CD4-positive, alpha-beta T cell treated with Interleukin-1 beta for 1 hour (primary cell): ENCODE measurements around the gene CEP131.

Experiments
- DNase-seq, 2 donors: peaks; one replicate each; pipeline ENCODE4 v3.0.0-alpha.2; 2020 to 2022

Gene CEP131

DNA sequence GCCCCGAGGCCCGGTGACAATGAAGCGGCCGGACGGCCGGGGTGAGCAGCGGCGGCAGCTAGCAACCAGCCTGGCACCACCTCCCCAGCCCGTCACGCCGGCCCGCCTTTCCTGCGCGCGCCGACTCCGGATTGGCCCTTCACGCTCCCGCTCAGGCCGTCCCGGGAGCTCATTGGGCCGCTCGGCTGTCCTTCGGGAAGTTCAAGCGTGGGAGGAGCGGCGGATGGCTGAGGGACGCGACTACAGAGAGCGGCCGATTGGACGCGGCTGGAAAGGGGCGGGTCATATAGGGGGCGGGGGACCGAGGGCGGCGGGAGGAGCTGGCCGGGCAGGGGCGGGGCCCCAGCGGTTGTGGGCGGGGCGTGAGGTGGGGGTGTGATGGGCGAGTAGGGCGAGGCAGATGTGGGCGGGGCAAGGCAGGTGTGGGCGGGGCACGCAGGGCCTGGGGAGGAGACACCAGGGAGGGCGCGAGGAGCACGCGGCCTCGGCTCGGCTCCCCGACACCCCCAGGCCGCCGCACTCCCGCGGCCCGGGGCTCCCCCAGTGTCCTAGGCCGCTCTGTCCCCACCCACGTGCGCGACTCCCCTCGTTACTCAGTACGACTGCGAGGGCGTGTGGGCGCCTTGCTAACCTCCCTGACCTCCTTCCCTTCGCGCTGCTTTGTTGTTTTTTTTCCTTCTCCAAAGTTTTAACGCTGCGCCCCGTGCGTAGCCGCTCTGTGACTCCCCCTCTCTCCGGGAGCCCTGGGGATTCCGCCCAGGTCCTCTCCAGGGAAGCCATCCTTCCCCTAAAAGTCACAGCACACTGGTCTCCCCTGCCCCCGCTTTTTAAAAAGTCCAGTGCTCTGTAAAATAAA is at the start of gene CEP131:
Gene CEP131, minus strand, starts transcription at position 60 of the 856 bp plus-strand sequence. CDS start 2,909 bp downstream, outside the sequence.
- DNase-seq: peak; percentile 99

DNA sequence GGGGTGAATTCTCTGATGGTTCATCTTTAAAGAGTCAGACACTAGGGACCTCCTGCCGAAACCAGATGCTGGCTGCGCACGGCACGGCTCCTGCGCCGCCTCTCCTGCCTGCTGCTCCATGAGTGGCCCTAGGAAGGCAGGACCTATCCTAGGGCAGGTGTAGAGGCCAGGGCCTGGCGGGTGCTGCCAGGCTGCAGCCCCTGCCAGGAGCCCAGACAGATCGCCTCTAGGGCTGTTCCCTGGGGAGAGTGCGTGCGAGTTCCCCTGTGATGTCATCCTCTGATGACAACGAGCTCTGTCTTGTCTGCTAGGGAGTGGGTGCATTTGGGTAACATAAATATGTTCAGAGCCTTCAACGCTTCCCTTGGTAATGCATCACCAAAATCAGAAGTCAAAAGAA is 48.5 kb upstream of the CEP131 start:
- DNase-seq: no peak

DNA sequence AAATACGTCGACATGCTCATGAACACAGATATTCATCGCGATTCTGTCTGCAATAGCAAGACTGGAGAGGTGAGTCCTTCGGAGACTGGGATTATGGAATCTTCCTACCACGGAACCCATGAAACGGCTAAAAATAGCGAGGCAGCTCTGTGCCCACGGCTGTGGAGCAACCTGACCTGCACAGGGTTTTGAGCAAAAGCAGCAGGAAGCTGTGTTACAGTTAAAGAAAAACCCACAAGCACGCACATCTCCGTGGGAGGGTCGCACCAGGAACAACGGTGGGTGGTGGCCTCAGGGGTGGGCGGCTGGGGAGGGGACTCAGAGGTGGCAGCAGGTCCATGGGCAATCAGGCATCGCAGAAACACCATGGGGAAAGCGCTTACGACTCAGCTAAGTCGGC is 47.5 kb upstream of the CEP131 start:
- no peak for DNase-seq

DNA sequence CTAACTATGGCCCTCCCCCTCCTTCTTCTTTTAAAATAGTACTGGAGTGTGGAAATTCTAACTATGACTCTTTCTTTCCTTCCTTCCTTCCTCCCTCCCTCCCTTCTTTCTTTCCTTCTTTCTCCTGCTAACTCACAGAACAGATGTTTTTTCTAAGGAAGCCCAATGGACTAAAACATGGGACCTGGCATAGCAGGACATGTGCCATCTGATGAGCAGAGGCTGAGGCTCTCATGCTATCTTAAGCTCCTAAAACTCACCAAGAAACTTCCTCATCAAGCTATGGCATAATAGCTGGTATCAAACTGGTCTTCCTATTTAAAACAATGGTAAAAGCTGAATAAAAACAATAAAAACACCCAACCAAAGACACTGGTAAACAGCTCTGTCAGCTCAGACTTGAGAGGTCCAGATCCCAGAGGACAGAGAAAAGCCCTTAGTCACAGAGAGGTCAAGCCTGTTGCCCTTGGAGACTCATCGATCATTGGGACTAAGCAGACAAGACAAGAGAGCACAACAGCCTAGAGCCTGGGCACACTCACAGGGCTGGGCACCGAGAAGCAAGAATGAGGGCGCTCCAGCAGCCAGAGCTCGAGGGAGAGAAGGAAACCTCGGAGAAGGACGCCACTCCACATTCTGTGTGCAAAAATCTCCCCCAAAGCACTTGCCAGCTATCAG is 44.8 kb upstream of the CEP131 start:
- no peak for DNase-seq

DNA sequence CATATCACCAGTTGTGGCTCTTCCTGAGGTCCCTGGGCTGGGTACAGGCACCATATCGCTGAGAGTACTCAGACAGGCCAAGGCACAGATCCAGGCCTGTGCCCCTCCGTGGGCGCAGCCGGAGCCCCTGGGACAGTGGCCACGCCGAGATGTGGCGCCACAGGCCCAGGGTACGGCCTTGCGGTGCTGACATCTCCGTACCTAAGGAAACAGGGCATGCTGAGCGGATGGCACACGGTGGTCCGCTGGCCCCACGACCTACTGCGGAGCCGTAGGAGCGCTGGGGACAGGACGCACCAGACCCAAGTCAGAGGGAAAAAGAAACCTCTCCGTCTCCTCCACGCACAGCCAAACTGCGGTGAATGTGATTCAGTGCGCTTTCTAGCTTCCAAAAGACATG is 42.8 kb upstream of the CEP131 start:
- DNase-seq: no peak

DNA sequence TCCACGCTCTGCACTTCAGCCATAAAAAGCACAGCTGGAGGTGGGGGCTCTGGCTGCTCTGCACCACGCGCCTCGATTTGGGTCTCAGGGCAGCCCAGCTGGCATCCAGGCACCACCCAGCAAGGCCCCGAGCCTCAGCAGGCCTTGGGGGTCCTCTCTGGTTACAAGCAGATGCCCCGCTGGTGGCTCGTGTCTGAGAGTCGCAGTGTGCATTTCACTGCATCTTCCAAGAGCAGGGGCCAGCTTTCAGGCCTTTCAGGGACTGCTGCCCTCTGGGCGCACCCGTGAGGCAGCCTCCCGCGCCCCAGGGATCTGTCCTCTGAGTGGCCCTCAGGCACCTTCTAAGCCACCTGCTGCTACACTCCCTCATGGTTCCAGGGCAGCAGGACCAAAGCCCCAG is 41.9 kb upstream of the CEP131 start:
- no peak for DNase-seq

DNA sequence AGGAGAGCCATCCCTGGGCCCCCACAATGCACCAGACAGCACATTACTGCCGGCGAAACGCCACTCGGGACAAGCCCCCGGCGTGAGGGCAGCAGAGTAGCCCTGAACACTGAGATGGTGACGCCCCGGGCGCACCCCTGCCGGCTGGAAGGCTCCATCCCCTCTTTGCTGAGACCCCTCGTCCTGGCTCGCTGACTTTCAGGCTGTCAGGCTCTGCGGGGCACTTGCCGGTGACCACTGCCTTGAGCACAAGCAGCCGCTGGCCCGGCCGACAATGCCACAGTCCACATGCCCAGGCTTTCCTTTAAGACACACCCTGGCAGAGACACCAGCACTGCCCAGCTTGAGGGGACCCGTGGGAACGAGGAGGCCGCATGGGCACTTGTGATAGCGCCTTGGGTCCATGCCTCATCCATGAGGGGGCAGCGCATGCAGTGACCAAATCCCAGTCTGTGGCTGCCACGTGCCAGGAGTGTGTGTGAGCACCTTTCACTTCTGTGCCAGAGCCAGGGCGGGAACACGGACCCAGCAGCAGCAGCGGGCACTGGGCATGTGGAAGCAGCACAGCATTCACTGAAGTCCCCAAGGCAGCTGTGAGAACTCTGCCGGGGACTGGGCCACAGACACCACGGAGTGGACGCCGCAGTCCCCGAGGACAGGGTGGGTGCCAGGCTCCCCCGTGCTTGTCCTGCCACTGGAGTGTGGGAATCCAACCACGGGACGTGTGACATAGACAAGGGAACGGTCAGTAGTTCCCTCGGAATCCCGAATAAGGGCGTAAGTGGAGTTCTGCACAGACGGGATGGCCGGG is 40.8 kb upstream of the CEP131 start:
- DNase-seq: no peak

DNA sequence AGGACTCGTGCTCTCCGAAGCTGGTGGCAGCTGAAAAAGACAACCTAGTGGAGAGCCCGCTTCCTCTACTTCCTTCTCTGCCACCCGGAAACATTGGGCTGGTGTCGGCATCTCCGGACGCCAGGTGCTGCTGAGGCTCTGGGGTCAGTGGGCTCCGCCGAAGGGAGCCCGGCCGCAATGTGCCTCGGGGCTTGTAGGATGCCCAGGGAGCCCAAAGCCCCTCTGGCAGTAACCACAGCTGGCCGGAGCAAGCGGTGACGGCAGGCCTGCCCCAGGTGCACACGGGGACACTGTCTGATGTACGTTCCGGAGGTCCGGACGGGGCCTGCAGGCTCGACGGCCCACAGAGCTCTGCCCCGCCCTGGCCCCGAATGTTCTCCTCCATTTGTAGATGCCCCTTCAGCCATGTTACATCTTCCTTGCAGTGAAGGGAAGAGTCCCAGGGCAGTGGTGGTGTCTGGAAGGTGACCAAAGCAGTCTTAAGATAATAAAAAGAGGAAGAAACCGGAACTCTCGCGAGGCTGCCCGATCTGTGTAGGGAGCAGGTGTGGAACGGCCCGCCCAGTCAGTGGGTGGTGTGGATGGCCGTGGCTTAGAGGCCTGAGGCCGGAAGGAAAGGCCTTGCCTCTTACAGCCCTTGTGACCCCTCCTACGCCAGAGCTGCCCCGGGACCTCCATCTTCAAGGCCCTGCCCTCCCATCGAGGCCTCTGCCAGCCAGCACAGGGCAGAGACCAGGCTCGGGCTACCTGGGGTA is 39.0 kb upstream of the CEP131 start:
- no peak for DNase-seq

DNA sequence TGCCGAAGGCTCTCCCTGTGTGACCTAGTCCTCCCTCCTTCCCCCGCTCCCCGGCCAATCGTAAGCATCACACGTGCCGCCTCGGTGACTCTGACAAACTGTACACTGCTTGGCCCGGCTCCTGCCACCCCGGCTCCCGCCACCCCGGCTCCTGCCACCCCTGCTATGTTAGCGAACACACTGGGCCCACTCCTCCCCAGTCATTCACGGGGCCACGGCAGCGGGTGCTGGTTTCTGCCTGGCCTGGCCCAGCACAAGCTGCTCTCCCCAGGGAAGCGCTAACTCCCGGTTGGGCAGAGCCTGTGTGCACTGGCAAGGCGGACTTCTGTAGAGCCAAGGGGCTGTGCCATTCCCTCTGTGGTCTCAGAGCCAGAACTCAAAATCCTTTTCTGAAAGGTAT is 38.3 kb upstream of the CEP131 start:
- no peak for DNase-seq

DNA sequence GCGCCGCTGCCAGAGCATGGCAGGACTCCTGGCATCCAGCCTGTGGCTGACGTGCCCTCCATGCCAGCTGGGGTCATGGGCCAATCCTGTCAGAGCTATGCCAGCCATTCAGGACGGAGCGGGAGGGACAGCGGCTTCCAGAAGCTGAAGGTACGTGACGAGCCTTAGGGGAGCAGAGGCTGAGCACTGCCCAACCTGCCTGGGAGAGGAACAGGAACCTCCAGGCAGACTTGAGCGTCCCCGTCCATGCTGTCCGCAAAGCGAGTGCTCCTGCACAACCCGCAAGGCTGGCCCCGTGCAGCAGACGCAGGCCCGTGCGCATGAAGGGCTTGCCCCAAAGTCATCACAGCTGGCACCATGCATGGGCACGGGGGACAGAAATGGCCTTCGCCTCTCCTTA is 37.9 kb upstream of the CEP131 start:
- no peak for DNase-seq

DNA sequence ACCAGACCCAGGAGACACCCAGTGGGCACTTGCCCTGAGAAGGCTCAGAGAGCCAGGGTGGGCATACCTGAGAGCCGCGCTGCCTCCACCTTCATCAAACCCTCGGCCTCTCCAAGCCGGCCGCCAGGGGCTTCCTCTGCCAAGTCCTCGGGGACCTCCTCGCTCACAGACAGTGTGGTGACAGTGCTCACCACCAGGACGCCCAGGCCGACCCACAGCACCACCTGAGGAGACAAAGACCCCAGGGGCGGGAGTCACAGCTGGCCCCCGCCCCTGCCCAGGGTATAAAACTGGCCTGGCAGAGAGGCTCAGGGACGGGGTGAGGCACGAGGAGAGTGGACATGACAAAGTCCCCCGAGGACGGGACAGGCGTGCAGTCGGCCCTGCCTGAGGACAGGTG is 37.4 kb upstream of the CEP131 start:
- no peak for DNase-seq

DNA sequence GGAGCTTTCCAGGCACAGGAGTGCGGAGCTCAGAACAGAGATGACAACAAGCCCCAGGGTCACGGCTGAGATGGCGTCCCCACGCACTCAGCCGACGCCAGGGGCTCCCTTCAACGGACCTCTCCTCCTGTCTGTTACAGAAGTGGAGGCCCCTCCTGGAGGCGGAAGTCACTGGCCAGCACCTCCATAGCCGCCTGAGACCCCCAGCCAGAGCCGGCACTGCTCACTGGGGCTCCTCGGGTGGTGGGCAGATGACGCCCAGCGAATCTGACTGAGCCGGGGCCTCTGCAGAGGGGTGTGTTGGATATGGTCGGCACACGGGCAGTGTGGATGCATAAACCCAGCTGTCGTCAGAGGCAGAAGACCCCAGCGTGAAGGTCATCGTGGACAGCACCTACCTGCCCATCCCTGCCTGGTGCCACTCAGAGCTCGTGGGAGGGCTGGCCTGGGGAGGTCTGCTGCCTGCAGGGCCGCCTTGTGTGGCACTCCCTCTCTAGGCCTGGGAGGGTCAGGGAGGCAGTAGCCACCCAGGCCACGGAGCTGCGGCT is 36.4 kb upstream of the CEP131 start:
- no peak for DNase-seq

DNA sequence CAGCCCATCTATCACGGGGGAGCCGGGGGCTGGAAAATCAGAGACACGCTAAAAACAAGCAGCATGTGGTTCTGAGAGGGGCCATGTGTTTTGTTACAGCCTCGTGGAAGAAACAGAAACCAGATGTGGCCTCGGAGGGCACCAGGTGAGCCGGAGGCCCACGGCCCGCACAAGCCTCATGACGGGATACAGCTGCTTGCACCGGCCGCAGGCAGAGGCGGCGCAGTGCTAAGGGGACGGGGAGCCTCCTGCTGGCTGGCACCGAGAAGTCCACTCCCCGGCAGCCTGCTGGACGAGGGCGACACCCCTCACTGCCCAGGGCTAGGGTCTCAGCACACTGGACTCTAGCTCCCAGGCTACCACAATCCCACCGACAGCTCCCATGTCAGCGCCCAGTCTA is 35.5 kb upstream of the CEP131 start:
- no peak for DNase-seq

DNA sequence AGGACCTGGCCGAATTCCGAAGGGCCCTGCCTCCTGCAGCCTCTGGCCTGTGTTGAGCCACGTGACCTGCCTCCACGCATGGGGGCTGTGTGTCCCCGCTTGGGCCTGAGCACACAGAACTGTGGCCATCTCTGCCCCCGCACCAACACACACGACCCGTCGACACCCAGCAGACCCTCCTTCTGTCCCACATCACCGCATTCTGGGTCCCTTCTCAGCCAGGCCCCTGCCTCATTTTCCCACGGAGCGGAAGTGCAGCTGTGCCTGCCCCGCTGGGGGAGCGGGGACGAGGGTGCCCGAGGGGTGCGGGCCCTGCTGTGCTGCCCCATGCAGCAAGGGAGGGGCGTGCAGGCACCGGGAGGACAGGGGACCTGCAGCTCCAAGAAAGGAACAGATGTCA is 34.8 kb upstream of the CEP131 start:
- DNase-seq: no peak

DNA sequence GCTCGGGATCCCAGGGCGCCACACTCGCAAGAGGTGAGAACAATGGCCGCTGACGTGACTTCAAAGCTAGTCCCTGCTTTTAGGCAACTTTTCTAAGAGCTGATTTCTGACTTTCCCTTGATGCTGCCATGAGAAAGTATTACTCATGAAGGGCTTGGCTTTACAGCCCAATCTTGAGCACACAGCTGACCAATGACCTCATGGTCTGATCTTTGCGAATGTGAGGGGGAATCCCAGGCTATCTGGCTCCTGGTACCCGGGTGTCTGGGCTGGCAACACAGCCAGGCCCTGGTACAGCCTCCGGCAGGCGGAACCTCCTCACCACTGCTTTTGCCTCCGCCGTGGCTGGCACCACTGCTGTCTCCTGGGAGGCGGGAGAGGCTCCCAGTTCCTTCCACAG is 33.9 kb upstream of the CEP131 start:
- DNase-seq: no peak

DNA sequence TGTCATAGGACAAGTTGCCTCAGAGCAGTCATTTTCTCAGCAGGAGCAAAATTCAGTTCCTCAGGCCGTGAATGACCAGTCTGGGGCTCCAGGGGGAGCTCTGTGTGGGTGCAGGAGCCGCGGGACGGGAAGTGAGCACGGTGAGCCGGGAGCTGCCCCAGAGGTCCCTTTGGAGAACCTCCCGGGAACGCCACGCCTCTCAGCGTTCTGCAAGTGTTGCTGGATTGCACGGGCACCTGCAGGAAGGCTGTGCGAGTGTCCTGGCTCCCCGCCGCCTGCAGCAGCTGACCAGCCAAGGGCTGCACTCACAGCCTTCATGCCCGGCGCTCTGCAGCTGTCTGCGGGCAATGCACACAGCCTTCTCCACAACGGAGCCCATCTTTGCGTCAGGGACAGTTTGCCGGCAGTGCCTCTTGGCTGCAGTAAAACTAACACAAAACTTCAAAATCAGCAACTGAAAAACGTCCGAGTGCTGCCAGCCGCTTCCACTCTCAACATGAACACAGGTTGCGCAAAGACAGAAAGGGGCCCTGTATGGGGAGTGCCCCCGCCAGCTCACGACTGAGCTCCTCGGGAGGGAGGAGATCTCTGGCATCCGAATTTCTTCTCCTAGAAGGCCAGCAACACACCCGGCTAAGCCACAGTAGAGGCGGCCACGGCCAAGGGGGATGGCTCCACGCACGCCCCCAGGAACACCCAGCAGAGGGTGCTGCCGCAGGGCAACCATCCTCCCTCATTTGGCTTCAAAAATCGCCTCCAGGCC is 32.4 kb upstream of the CEP131 start:
- DNase-seq: peak in 1 of 2 donors; percentile 29

DNA sequence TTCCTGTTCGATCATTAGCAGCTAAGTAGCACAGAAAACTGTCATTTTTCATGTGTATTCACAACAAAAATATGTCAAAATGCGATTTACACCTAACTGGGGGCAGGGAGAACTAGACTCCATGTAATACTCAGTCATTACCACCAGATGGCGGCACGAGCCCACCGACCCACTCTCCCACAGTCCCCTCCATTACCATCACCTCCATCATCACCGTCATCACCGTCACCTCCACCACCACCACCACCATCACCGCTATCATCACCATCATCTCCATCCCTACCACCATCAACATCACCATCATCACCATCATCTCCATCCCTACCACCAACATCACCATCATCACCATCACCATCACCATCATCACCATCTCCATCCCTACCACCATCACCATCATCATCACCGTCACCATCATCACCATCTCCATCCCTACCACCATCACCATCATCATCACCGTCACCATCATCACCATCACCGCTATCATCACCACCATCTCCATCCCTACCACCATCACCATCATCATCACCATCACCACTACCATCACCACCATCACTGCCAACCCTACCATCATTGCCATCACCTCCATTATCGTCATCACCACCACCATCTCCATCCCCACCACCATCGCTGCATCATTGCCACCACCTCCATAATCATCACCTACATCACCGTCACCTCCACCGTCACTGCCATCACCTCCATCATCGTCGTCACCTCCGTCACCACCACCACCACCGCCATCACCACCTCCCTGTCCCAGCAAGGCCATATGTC is 30.8 kb upstream of the CEP131 start:
- peak; percentile 69 to 70 for DNase-seq

DNA sequence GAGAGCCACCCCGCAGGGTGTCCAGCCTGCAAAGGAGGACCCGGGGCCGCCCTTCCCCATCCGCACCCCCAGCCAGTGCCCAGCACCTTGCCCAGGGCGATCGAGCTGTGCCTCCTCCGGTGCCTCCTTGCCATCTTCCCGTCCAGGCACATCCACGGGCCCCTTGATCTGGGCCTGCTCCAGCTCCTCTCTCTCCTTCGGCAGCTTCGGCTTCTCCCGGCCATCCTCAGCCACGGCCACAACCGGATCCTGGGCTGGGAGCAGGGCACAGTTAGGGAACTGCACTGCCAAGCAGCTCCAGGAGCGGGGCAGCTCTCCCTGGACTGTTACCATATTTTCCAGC is 30.2 kb upstream of the CEP131 start:
- DNase-seq: no peak

DNA sequence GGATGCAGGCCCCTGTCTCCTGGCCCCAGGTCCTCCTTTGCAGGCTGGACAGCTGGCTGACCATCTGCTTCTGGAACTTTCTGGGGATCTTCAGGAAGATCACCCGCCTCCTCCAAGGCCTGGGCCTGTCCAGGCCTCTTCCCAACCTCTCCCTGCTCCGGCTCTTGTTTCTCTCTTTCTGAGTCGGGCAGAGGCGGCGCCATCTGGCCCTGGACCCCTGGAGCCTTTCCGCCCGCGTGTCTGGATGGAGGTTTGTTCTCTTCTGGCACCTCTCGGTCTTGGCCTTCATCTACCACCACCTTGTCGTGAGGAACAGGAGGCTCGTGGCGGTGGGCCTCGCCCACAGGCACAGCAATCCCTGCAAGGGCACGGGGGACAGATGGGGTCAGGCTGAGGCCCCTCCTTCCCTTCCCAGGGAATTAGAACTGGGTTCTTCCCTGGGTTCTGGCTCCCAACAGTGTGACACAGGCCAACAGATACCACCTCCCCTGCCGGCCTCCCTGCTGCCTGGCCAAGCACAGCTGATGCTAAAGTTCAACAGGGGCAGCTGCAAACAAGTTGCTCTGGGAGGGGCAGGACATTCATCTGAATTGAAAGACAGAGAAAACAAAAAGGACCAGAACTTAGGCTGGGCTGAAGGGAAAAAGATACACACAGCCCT is 29.7 kb upstream of the CEP131 start:
- DNase-seq: no peak

DNA sequence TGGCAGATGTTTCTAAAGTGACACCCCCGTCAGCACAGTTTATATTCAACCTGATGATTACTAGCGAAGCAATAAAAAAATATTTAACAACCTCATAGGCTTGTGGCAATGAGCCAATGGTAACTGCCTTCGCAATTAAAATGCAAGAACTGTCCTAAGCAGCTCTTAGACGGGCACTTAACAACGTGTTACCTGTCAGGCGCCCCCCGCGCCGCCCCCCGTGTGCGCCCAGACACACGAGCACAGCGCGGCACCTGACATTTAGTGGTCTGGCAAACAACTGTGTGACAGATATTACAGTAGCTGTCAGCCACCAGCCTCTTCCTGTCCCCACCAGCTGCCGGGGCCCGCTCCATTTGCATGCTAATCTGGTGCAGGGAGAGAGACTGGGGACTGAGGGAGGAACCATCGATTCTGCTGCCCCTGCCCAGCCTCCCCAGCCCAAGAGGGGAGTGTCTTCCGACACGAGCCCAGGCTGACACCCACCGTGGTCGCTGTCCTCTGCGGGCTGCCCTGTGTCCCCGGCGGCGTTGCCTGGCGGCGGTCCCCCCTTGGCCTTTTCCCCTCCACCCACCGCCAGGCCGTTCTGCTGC is 29.0 kb upstream of the CEP131 start:
- no peak for DNase-seq
